Occipital lobe (tissue), 2 donors: ENCODE results near the gene NCKAP1. TPM values are rescaled to one million over a fixed set of nuclear protein-coding genes. Genes with fewer than 3 reads are reported as not detected.
"Not testable (repeated sequence)": the region's sequence is repeated elsewhere in the genome, so short reads cannot be mapped to it uniquely, and the experiment has no call there.

Experiments used
- DNase-seq: peaks from one replicate; lab custom pipeline; 2025; lab: John Stamatoyannopoulos, UW
- total RNA-seq: library from RNA; depleted of rRNA; stranded (reverse); fragments of >200 nt; gene quantifications from one replicate; pipeline ENCODE4 v1.2.3, GENCODE V29; 2014

The NCKAP1 gene
- total RNA-seq, 1 donor from 2014 or later: 244 TPM

DNA sequence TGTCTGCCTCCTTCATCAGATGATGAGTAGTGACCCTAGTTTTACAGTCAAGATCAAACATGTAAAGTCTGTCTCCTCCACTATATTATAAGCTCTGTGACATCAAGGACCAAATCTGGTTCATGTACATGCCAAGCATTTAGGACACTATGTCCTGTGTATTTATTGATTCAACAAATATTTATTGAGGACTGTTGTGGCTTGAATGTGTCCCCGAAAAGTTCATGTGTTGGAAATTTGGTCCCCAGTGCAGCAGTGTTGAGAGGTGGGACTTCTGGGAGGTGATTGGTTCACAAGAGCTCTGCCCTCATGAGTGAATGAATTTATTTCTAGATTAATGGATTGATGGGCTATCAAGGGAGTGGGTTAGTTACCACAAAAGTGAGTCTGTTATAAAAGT lies 125.2 kb downstream of the NCKAP1 start:
- no peak for DNase-seq

DNA sequence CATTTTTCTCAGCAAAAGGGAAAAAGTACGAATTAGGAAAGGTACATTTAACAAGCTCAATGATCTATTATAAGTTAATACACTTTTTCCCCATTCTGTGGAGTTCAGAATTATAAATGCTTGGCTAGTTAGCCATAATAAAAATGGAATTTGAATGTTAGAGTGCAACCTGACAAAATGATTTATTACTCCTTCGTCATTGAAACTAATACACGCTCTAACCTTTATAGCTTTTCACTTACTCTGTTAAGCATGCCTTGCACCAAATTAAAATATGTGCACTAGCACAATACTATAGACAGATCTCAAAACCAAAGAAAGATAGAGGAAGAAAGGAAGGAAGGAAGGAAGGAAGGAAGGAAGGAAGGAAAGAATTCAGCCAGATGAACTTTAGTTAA lies 125.7 kb downstream of the NCKAP1 start:
- DNase-seq: no peak

- no peak for DNase-seq
These were observed 126.3 kb downstream of the NCKAP1 start for GRCh38 chr2:182911813-182912517.

DNA sequence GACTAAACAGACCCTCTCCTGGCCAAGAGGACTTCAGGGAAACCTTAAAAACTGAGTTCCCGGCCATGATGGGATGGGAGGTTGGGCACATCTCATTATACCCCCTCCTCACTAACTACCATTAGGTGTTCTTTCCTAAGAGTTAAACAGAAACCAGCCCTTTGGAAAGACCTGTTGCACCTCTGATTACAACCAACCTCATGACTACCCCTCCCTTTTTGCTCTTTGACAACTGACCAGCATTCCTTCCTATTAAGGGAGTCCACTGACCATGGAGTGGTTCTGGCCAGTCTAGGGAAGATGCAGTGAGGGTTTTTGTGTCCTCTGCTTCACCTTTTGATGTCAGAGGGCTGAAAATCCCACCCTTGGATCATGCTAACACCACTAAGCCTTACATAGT lies 127.3 kb downstream of the NCKAP1 start:
- no peak for DNase-seq

DNA sequence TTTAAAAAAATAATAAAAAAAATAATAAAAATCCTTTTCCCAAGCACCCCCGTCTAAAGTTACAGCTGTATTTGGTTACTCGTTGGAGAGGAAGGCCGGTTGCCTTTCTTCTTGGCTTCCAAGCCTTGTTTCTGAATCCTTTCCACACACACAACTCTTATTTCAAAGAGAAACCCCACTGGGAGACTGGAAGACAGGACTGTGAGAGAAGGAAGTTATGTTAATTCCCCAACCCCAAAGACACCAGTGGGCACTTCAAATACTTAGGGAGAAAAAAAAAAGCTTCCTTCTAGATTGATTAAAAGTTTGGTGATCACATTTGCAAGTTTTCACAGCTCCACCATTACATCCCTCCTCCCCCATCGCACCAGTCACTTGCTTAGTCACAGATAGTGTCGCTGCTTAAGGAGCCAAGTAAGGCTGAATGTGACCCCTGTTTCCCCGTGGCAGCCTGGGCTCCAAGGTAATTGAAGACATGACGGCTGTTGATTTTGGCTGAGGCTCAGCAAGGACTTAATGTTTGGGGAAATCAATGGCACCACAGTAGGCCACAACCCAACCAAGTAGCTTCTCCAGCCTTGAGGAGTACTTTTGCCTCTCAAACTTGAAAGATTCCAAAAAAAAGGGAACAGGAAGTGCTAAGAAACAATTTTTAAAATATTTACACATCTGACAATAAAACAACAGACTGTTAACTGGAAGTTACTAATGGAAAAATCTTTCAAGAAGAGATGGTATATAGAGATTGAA lies 131.0 kb downstream of the NCKAP1 start:
- DNase-seq: no peak

DNA sequence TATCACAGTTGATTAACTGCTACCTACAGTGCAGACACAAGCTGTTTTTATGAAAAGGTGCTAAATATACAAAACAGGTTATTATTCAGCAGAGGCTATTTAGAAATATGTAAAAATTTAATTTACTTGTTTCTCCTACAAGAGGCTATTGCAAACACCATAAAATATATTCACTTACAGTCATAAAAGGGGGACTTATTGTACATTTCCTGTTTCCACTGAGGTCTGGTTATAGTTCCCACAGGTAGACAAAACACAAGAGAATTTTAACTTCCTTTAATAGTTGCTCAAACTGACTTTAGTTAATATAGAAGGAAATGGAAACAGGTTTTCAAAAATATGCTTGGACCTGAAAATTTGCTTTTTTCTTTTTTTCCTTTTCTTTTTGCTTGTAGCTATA lies 131.8 kb downstream of the NCKAP1 start:
- no peak for DNase-seq

DNA sequence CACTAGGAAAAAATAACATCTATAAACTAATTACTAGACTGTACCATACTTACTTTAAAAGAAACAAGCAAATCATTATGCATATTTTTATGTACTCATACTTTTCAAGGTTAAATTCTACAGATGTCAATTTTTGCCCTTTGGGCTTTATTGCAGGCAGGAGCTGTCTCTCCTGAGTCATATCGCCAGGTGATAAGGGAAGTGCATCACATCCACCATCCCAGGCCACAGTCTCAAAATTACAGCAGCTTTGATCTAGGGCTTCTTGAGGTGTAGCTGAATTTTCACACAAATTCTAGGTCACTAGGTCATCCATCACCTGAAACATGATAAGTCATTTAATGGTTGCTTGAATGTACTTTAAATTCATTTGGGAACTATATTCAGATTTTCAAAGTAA lies 133.4 kb downstream of the NCKAP1 start:
- no peak for DNase-seq

GRCh38 chr2:182903566-182903965 lies 134.7 kb downstream of the NCKAP1 start:
- DNase-seq: no peak

DNA sequence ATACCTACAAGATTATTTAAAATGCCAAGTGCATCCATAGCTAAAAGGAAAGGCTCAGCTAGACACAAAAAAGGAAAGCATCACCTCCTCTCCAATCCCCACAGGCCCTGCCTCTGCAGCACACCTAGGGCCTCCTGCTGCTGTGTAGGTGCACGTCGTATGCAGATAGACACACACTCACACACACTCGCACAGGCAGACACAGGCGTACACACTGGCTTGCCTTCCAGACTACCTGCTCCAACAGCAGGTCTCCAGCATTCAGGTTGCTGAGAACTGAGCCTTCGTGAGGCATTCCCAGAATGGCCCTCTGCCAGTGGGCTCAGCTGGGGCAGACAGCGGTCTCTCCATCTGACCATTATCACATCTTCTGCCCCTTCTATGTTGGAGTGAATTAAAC lies 136.5 kb downstream of the NCKAP1 start:
- no peak for DNase-seq

- DNase-seq: no peak
These were observed 139.5 kb downstream of the NCKAP1 start for GRCh38 chr2:182898718-182899117.

GRCh38 chr2:182897137-182897536 lies 141.1 kb downstream of the NCKAP1 start:
- DNase-seq: no peak

DNA sequence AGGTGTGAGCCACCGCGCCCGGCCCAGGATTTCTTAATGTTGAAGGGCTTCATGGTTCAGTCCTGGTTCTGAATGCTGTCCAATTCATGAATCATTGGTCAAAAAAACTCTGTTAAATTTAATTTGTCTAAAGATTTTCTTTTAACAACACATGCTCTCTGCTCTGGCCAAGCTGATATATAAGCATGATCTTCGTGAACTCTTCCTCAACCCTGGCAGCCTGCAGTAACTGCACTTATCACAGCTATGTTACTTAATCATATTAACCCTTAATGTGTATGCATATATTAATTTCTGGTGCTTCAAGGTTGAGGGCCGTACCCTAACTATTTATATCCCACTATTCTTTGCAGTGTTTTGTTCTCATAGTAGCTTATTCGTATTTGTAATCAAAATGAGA lies 142.5 kb downstream of the NCKAP1 start:
- DNase-seq: no peak

GRCh38 chr2:182895169-182895568 lies 143.1 kb downstream of the NCKAP1 start:
- no peak for DNase-seq

GRCh38 chr2:182894174-182894573 lies 144.1 kb downstream of the NCKAP1 start:
- no peak for DNase-seq

- DNase-seq: no peak
These were observed 144.6 kb downstream of the NCKAP1 start for GRCh38 chr2:182893666-182894065.

- not testable (repeated sequence) for DNase-seq
These were observed 145.2 kb downstream of the NCKAP1 start for GRCh38 chr2:182893035-182893434.

DNA sequence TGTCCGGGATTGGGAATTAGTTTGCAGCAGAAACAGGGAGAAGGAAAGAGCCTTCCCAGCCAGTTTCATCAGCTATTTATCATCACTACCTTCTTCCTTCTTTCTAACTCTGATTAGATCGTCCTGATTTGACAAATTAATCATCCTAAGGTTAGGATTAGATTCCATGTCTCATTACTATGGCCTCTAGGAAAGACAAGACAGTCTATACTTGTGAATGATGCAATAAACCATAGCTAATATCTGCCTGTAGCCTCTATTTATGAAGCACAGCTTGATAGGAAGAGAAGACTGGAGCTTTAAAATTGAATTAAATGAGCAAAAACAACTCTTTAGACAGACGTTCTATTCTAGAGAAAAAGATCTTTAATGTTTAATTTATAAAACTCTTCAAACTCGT lies 146.6 kb downstream of the NCKAP1 start:
- DNase-seq: no peak

GRCh38 chr2:182890773-182891378 lies 147.4 kb downstream of the NCKAP1 start:
- DNase-seq: no peak

- DNase-seq: no peak
These were observed 148.0 kb downstream of the NCKAP1 start for GRCh38 chr2:182890305-182890704.

- no peak for DNase-seq
These were observed 150.4 kb downstream of the NCKAP1 start for GRCh38 chr2:182887753-182888415.

DNA sequence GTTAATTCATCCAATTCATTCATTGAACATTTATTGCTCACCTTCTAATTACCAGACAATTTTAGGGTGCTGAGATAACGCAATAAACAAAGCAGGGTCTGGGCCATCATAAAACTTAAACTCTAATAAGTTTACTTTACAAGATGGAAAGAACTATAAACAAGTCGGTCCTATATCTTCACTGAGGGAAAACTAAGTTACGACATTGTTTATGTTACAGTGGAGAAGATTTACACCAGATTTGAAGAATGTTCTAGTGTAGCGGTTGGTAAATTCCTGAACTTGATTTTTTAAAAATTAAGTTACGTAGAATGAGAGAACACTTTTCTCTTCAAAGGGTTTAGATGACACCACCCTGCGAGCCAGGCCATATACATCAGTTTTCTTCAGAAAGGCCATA lies 151.2 kb downstream of the NCKAP1 start:
- DNase-seq: no peak

GRCh38 chr2:182885771-182886170 lies 152.5 kb downstream of the NCKAP1 start:
- DNase-seq: no peak
